HCT116 (cell line): ENCODE results near the gene WBP2NL.

Experiments
- CBX3 ChIP-seq: IDR thresholded peaks from 2 replicates; pipeline ENCODE4 v1.6.1; 2012; ENCODE audit warnings: low read depth
- CEBPB ChIP-seq: IDR thresholded peaks from 2 replicates; pipeline ENCODE4 v1.6.1; 2012; ENCODE audit warnings: low read depth
- EZH2 ChIP-seq: fragments of 200-600 bp; sonication (generic); IDR thresholded peaks from 2 replicates; pipeline ENCODE4 v1.6.1; 2017; ENCODE audit warnings: antibody characterized with exemption, mixed run types
- EZH2phosphoT487 ChIP-seq: fragments of 200-600 bp; IDR thresholded peaks from 2 replicates; pipeline ENCODE4 v1.6.1; 2018; ENCODE audit warnings: antibody characterized with exemption, borderline replicate concordance
- POLR2A ChIP-seq: IDR thresholded peaks from 2 replicates; pipeline ENCODE4 v1.7.0; 2011; ENCODE audit warnings: borderline replicate concordance; ENCODE audit not compliant: insufficient read depth, insufficient read length; ENCODE audit errors: extremely low read depth
- POLR2AphosphoS5 ChIP-seq: IDR thresholded peaks from 2 replicates; pipeline ENCODE4 v1.6.1; 2011; ENCODE audit warnings: mild to moderate bottlenecking, low read depth, low read length, moderate library complexity
- RAD21 ChIP-seq: IDR thresholded peaks from 2 replicates; pipeline ENCODE4 v1.6.1; 2012; ENCODE audit warnings: low read depth, mild to moderate bottlenecking
- SIN3A ChIP-seq: IDR thresholded peaks from 2 replicates; pipeline ENCODE4 v1.6.1; 2012; ENCODE audit warnings: low read depth
- SP1 ChIP-seq: IDR thresholded peaks from 2 replicates; pipeline ENCODE4 v1.6.1; 2012; ENCODE audit warnings: low read depth
- YY1 ChIP-seq: IDR thresholded peaks from 2 replicates; pipeline ENCODE4 v1.6.1; 2011; ENCODE audit warnings: low read length, low read depth, moderate library complexity, mild to moderate bottlenecking; ENCODE audit not compliant: insufficient replicate concordance; ENCODE audit errors: extremely low read depth
- ZNF274 ChIP-seq: fragments of 200-500 bp; sonication (Bioruptor generic); IDR thresholded peaks from 2 replicates; pipeline ENCODE4 v1.6.1; 2014; ENCODE audit warnings: mild to moderate bottlenecking, low read depth, low read length, inconsistent platforms
- TF ChIP-seq, protein P1 (sequence below), 3 experiments: fragments of 200-600 bp in 1 of 3; sonication (generic) in 1 of 3; IDR thresholded peaks in 2 of 3; conservative IDR thresholded peaks in 1 of 3; 2 replicates each; pipeline ENCODE4 v1.5.1; 2012 to 2017; ENCODE audit warnings: low read depth in 2 of 3, low read length in 2 of 3, antibody characterized with exemption in 1 of 3, borderline replicate concordance in 1 of 3, control low read depth in 1 of 3, mild to moderate bottlenecking in 1 of 3, mixed read lengths in 1 of 3, mixed run types in 1 of 3, moderate library complexity in 1 of 3; ENCODE audit not compliant: insufficient read depth in 1 of 3
- TF ChIP-seq, protein P2 (sequence below): IDR thresholded peaks from 2 replicates; pipeline ENCODE4 v1.6.1; 2011; ENCODE audit warnings: mild to moderate bottlenecking, low read length, moderate library complexity; ENCODE audit not compliant: insufficient replicate concordance; ENCODE audit errors: extremely low read depth
- TF ChIP-seq, protein P3 (sequence below): IDR thresholded peaks from 2 replicates; pipeline ENCODE4 v1.6.1; 2012

DNA sequence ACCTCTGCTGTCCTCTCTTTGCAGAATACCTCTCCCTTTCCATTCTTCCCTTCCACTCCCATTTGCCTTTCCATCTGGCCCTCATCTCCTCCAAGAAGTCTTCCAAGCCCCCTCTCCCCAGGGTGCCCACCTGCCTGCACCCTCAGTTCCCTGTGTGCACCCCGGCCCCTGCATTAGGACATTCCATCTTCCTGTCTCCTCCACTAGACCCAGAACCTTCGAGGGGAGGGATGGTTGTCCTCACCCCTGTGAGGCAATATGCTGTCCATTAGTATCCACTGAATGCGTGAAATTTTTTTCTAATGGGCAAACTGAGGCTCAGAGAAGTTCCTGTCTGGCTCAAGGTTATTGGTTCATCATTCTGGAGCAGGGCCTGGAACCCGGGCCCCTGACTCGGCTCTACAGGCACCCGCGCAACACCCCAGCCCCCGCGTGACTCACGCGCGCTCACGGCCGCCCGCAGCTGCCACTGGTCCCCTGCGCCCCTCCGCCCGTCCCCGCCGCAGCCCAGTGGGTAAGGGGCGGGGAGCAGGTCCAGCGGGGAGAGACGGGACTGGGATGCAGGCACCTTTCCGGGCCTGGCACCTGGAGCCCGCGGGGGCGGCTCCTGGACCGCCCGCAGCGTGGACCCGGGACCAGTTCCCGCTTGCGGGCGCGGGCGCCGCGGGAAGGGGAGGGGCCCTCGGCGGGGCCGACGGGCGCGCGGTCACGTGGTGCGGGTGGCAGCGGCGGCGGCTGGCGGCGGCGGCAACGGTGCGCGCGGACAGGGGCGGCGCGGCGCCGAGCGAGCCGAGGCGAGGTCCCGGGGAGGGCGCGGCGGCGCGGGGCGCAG lies 22.3 kb upstream of the WBP2NL start:
- TF ChIP-seq, protein P1, sequence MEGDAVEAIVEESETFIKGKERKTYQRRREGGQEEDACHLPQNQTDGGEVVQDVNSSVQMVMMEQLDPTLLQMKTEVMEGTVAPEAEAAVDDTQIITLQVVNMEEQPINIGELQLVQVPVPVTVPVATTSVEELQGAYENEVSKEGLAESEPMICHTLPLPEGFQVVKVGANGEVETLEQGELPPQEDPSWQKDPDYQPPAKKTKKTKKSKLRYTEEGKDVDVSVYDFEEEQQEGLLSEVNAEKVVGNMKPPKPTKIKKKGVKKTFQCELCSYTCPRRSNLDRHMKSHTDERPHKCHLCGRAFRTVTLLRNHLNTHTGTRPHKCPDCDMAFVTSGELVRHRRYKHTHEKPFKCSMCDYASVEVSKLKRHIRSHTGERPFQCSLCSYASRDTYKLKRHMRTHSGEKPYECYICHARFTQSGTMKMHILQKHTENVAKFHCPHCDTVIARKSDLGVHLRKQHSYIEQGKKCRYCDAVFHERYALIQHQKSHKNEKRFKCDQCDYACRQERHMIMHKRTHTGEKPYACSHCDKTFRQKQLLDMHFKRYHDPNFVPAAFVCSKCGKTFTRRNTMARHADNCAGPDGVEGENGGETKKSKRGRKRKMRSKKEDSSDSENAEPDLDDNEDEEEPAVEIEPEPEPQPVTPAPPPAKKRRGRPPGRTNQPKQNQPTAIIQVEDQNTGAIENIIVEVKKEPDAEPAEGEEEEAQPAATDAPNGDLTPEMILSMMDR (IDR thresholded peaks at IDR 0.05 in 2 of 3, conservative IDR thresholded peaks at IDR 0.05 in 1 of 3; ENCODE audit: borderline replicate concordance in 1 of 3, insufficient read depth in 1 of 3, low read depth in 2 of 3, low read length in 2 of 3) = no peak
- TF ChIP-seq, protein P2, sequence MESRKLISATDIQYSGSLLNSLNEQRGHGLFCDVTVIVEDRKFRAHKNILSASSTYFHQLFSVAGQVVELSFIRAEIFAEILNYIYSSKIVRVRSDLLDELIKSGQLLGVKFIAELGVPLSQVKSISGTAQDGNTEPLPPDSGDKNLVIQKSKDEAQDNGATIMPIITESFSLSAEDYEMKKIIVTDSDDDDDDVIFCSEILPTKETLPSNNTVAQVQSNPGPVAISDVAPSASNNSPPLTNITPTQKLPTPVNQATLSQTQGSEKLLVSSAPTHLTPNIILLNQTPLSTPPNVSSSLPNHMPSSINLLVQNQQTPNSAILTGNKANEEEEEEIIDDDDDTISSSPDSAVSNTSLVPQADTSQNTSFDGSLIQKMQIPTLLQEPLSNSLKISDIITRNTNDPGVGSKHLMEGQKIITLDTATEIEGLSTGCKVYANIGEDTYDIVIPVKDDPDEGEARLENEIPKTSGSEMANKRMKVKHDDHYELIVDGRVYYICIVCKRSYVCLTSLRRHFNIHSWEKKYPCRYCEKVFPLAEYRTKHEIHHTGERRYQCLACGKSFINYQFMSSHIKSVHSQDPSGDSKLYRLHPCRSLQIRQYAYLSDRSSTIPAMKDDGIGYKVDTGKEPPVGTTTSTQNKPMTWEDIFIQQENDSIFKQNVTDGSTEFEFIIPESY = no peak
- TF ChIP-seq POLR2A (no peak), SP1 (no peak), CEBPB (no peak), POLR2AphosphoS5 (peak; percentile 32; the same call in 1 of the 2 replicates), SIN3A (no peak), EZH2phosphoT487 (no peak), ZNF274 (no peak), RAD21 (no peak), EZH2 (no peak), YY1 (no peak), CBX3 (no peak)
- TF ChIP-seq, protein P3, sequence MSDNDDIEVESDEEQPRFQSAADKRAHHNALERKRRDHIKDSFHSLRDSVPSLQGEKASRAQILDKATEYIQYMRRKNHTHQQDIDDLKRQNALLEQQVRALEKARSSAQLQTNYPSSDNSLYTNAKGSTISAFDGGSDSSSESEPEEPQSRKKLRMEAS = no peak
